ENCODE results near the gene TSC22D3. TPM values are rescaled to one million over a fixed set of nuclear protein-coding genes. Genes with fewer than 3 reads are reported as not detected.
"Not testable (repeated sequence)": the region's sequence is repeated elsewhere in the genome, so short reads cannot be mapped to it uniquely, and the experiment has no call there.

Gene TSC22D3
- polyA plus RNA-seq, 1 donor: 75.5 TPM

- no CpG with 5 or more reads among the region's 1 CpG for WGBS (ENCODE audit: insufficient coverage, low lambda C conversion rate)
- DNase-seq: no peak
- Histone ChIP-seq H3K4me1 (ENCODE audit: control insufficient read depth, insufficient read depth, low read length) (peaks cover 11% of the 10 kb centered on the region), H3K27me3 (ENCODE audit: control insufficient read depth, insufficient read depth, low read length) (no peaks in the 10 kb centered on the region), H3K4me3 (ENCODE audit: low read length) (no peak overlapping the region), H3K27ac (ENCODE audit: low read length) (no peak overlapping the region), H3K9me3 (ENCODE audit: control insufficient read depth, low read depth, low read length) (no peaks in the 10 kb centered on the region), H3K36me3 (ENCODE audit: control insufficient read depth, insufficient read depth, low read length) (no peaks in the 10 kb centered on the region)
Observed at GRCh38 chrX:107701493-107702121, 74.0 kb downstream of the TSC22D3 start.

GRCh38 chrX:107700790-107701189, 74.8 kb downstream of the TSC22D3 start:
- DNase-seq: no peak
- Histone ChIP-seq H3K27ac (ENCODE audit: low read length) (no peak overlapping the region), H3K4me3 (ENCODE audit: low read length) (no peak overlapping the region), H3K27me3 (ENCODE audit: control insufficient read depth, insufficient read depth, low read length) (no peaks in the 10 kb centered on the region), H3K9me3 (ENCODE audit: control insufficient read depth, low read depth, low read length) (no peaks in the 10 kb centered on the region), H3K4me1 (ENCODE audit: control insufficient read depth, insufficient read depth, low read length) (peaks cover 11% of the 10 kb centered on the region), H3K36me3 (ENCODE audit: control insufficient read depth, insufficient read depth, low read length) (no peaks in the 10 kb centered on the region)

- H3K9me3 ChIP-seq (ENCODE audit: control insufficient read depth, low read depth, low read length): no peaks in the 10 kb centered on the region
- no peaks in the 10 kb centered on the region for H3K36me3 ChIP-seq (ENCODE audit: control insufficient read depth, insufficient read depth, low read length)
- H3K27me3 ChIP-seq (ENCODE audit: control insufficient read depth, insufficient read depth, low read length): no peaks in the 10 kb centered on the region
- no CpG with 5 or more reads among the region's 4 CpGs for WGBS (ENCODE audit: insufficient coverage, low lambda C conversion rate)
- H3K27ac ChIP-seq (ENCODE audit: low read length): no peak overlapping the region
- DNase-seq: no peak
- H3K4me3 ChIP-seq (ENCODE audit: low read length): no peak overlapping the region
- H3K4me1 ChIP-seq (ENCODE audit: control insufficient read depth, insufficient read depth, low read length): peaks cover 11% of the 10 kb centered on the region
Observed at GRCh38 chrX:107700317-107700774, 75.2 kb downstream of the TSC22D3 start.

- Histone ChIP-seq H3K27me3 (ENCODE audit: control insufficient read depth, insufficient read depth, low read length) (no peaks in the 10 kb centered on the region), H3K4me3 (ENCODE audit: low read length) (no peak overlapping the region), H3K9me3 (ENCODE audit: control insufficient read depth, low read depth, low read length) (no peaks in the 10 kb centered on the region), H3K27ac (ENCODE audit: low read length) (no peak overlapping the region), H3K4me1 (ENCODE audit: control insufficient read depth, insufficient read depth, low read length) (peaks cover 11% of the 10 kb centered on the region), H3K36me3 (ENCODE audit: control insufficient read depth, insufficient read depth, low read length) (no peaks in the 10 kb centered on the region)
- no CpG with 5 or more reads among the region's 2 CpGs for WGBS (ENCODE audit: insufficient coverage, low lambda C conversion rate)
- no peak for DNase-seq
Observed at GRCh38 chrX:107699616-107700015, 76.0 kb downstream of the TSC22D3 start.

GRCh38 chrX:107691024-107691448, 84.6 kb downstream of the TSC22D3 start:
- DNase-seq: no peak
- H3K27me3 ChIP-seq (ENCODE audit: control insufficient read depth, insufficient read depth, low read length): no peaks in the 10 kb centered on the region
- no peaks in the 10 kb centered on the region for H3K9me3 ChIP-seq (ENCODE audit: control insufficient read depth, low read depth, low read length)
- H3K36me3 ChIP-seq (ENCODE audit: control insufficient read depth, insufficient read depth, low read length): no peaks in the 10 kb centered on the region
- WGBS (ENCODE audit: insufficient coverage, low lambda C conversion rate): no CpG with 5 or more reads among the region's 5 CpGs
- H3K4me1 ChIP-seq (ENCODE audit: control insufficient read depth, insufficient read depth, low read length): peaks cover 4% of the 10 kb centered on the region
- H3K27ac ChIP-seq (ENCODE audit: low read length): no peak overlapping the region
- H3K4me3 ChIP-seq (ENCODE audit: low read length): no peak overlapping the region

GRCh38 chrX:107687445-107687844, 88.1 kb downstream of the TSC22D3 start:
- H3K27ac ChIP-seq (ENCODE audit: low read length): no peak overlapping the region
- no peaks in the 10 kb centered on the region for H3K9me3 ChIP-seq (ENCODE audit: control insufficient read depth, low read depth, low read length)
- DNase-seq: no peak
- no peaks in the 10 kb centered on the region for H3K36me3 ChIP-seq (ENCODE audit: control insufficient read depth, insufficient read depth, low read length)
- peaks cover 28% of the 10 kb centered on the region for H3K4me1 ChIP-seq (ENCODE audit: control insufficient read depth, insufficient read depth, low read length)
- no CpG with 5 or more reads among the region's 3 CpGs for WGBS (ENCODE audit: insufficient coverage, low lambda C conversion rate)
- H3K27me3 ChIP-seq (ENCODE audit: control insufficient read depth, insufficient read depth, low read length): no peaks in the 10 kb centered on the region
- no peak overlapping the region for H3K4me3 ChIP-seq (ENCODE audit: low read length)

- H3K27ac ChIP-seq (ENCODE audit: low read length): no peak overlapping the region
- no CpG with 5 or more reads among the region's 3 CpGs for WGBS (ENCODE audit: insufficient coverage, low lambda C conversion rate)
Observed at GRCh38 chrX:107686792-107687191, 88.8 kb downstream of the TSC22D3 start.

GRCh38 chrX:107686026-107686425, 89.6 kb downstream of the TSC22D3 start:
- H3K36me3 ChIP-seq (ENCODE audit: control insufficient read depth, insufficient read depth, low read length): no peaks in the 10 kb centered on the region
- DNase-seq: no peak
- no peak overlapping the region for H3K4me3 ChIP-seq (ENCODE audit: low read length)
- H3K27me3 ChIP-seq (ENCODE audit: control insufficient read depth, insufficient read depth, low read length): no peaks in the 10 kb centered on the region
- H3K27ac ChIP-seq (ENCODE audit: low read length): no peak overlapping the region
- no peaks in the 10 kb centered on the region for H3K9me3 ChIP-seq (ENCODE audit: control insufficient read depth, low read depth, low read length)
- no CpG with 5 or more reads among the region's 3 CpGs for WGBS (ENCODE audit: insufficient coverage, low lambda C conversion rate)
- peaks cover 32% of the 10 kb centered on the region for H3K4me1 ChIP-seq (ENCODE audit: control insufficient read depth, insufficient read depth, low read length)

More at GRCh38 chrX:107686792-107687191, 88.8 kb downstream of the TSC22D3 start:
- H3K9me3 ChIP-seq (ENCODE audit: control insufficient read depth, low read depth, low read length): no peaks in the 10 kb centered on the region
- DNase-seq: no peak
- H3K4me3 ChIP-seq (ENCODE audit: low read length): no peak overlapping the region
- H3K36me3 ChIP-seq (ENCODE audit: control insufficient read depth, insufficient read depth, low read length): no peaks in the 10 kb centered on the region
- H3K4me1 ChIP-seq (ENCODE audit: control insufficient read depth, insufficient read depth, low read length): peaks cover 32% of the 10 kb centered on the region
- H3K27me3 ChIP-seq (ENCODE audit: control insufficient read depth, insufficient read depth, low read length): no peaks in the 10 kb centered on the region

GRCh38 chrX:107685586-107685985, 90.0 kb downstream of the TSC22D3 start:
- DNase-seq; H3K9me3 ChIP-seq (ENCODE audit: control insufficient read depth, low read depth, low read length); H3K36me3 ChIP-seq (ENCODE audit: control insufficient read depth, insufficient read depth, low read length); H3K27me3 ChIP-seq (ENCODE audit: control insufficient read depth, insufficient read depth, low read length); H3K27ac ChIP-seq (ENCODE audit: low read length); H3K4me3 ChIP-seq (ENCODE audit: low read length): not testable (repeated sequence)
- no CpG with 5 or more reads among the region's 9 CpGs for WGBS (ENCODE audit: insufficient coverage, low lambda C conversion rate)
- peaks cover 32% of the 10 kb centered on the region for H3K4me1 ChIP-seq (ENCODE audit: control insufficient read depth, insufficient read depth, low read length)

- WGBS (ENCODE audit: insufficient coverage, low lambda C conversion rate): no CpG with 5 or more reads among the region's 5 CpGs
- no peaks in the 10 kb centered on the region for H3K27me3 ChIP-seq (ENCODE audit: control insufficient read depth, insufficient read depth, low read length)
- peak in 1 of 2 donors; percentile 61 for DNase-seq
- H3K4me1 ChIP-seq (ENCODE audit: control insufficient read depth, insufficient read depth, low read length): peaks cover 32% of the 10 kb centered on the region
- H3K4me3 ChIP-seq (ENCODE audit: low read length): no peak overlapping the region
- no peak overlapping the region for H3K27ac ChIP-seq (ENCODE audit: low read length)
- no peaks in the 10 kb centered on the region for H3K36me3 ChIP-seq (ENCODE audit: control insufficient read depth, insufficient read depth, low read length)
- H3K9me3 ChIP-seq (ENCODE audit: control insufficient read depth, low read depth, low read length): no peaks in the 10 kb centered on the region
Observed at GRCh38 chrX:107684956-107685385, 90.6 kb downstream of the TSC22D3 start.

- no peaks in the 10 kb centered on the region for H3K9me3 ChIP-seq (ENCODE audit: control insufficient read depth, low read depth, low read length)
- peak overlapping the region; percentile 75 for H3K27ac ChIP-seq (ENCODE audit: low read length)
- no peak overlapping the region for H3K4me3 ChIP-seq (ENCODE audit: low read length)
- no peak for DNase-seq
- H3K27me3 ChIP-seq (ENCODE audit: control insufficient read depth, insufficient read depth, low read length): no peaks in the 10 kb centered on the region
- no peaks in the 10 kb centered on the region for H3K36me3 ChIP-seq (ENCODE audit: control insufficient read depth, insufficient read depth, low read length)
- H3K4me1 ChIP-seq (ENCODE audit: control insufficient read depth, insufficient read depth, low read length): peaks cover 32% of the 10 kb centered on the region
- no CpG with 5 or more reads among the region's 3 CpGs for WGBS (ENCODE audit: insufficient coverage, low lambda C conversion rate)
Observed at GRCh38 chrX:107683931-107684330, 91.7 kb downstream of the TSC22D3 start.
